OCI-LY7 (cell line): Measurements from ENCODE around the gene KLF13. TPM values are rescaled to one million over a fixed set of nuclear protein-coding genes. Genes with fewer than 3 reads are reported as not detected.

Source experiments
- BruUV-seq: library from RNA; stranded (reverse); fragments of 400-500 nt; replicated peaks from 2 replicates; lab custom pipeline; 2021; lab: Mats Ljungman, UMichigan
- CTCF ChIA-PET: fragments of 300-600 bp; sonication (Branson Sonifier 250); formaldehyde crosslinking; loops from one replicate; lab custom pipeline; 2022; ENCODE audit warnings: antibody characterized with exemption; ENCODE audit not compliant: unreplicated experiment; lab: Charles Lee
- POLR2A ChIA-PET: fragments of 300-600 bp; sonication (Branson Sonifier 250); formaldehyde crosslinking; loops from one replicate; lab custom pipeline; 2022; ENCODE audit warnings: antibody characterized with exemption; lab: Charles Lee
- DNase-seq: peaks from one replicate; pipeline ENCODE4 v3.0.0-alpha.2; 2015; ENCODE audit warnings: low spot score
- H2AFZ ChIP-seq: fragments of 200-600 bp; sonication (generic), shearing (Covaris generic); 2 replicates; pipeline ENCODE4 v1.6.1; 2014; ENCODE audit warnings: mild to moderate bottlenecking, antibody characterized with exemption, low read length, moderate library complexity
- H3K27ac ChIP-seq: fragments of 200-600 bp; sonication (generic); 2 replicates; pipeline ENCODE4 v1.5.1; 2014; ENCODE audit warnings: mixed run types, low read depth, mild to moderate bottlenecking, moderate library complexity, low read length, inconsistent platforms; ENCODE audit not compliant: poor library complexity, severe bottlenecking
- H3K36me3 ChIP-seq: fragments of 200-600 bp; sonication (generic); 2 replicates; pipeline ENCODE4 v1.6.1; 2014; ENCODE audit warnings: mild to moderate bottlenecking, antibody characterized with exemption, low read length, moderate library complexity, mixed read lengths; ENCODE audit not compliant: insufficient read depth
- H3K4me1 ChIP-seq: fragments of 200-600 bp; sonication (generic); 2 replicates; pipeline ENCODE4 v1.5.1; 2014; ENCODE audit warnings: mild to moderate bottlenecking, low read length; ENCODE audit not compliant: insufficient read depth, poor library complexity, severe bottlenecking
- H3K4me2 ChIP-seq: fragments of 200-600 bp; sonication (generic); 2 replicates; pipeline ENCODE4 v1.6.1; 2014; ENCODE audit warnings: mild to moderate bottlenecking, low read length
- H3K4me3 ChIP-seq: fragments of 200-600 bp; sonication (generic); 2 replicates; pipeline ENCODE4 v1.5.1; 2014; ENCODE audit warnings: mild to moderate bottlenecking, low read depth, low read length; ENCODE audit not compliant: poor library complexity, severe bottlenecking
- H3K79me2 ChIP-seq: fragments of 200-600 bp; sonication (generic); 2 replicates; pipeline ENCODE4 v1.6.1; 2016; ENCODE audit warnings: low read depth, mild to moderate bottlenecking, low read length, moderate library complexity, mixed read lengths; ENCODE audit not compliant: insufficient read depth
- H3K9me2 ChIP-seq: fragments of 200-600 bp; sonication (generic); 2 replicates; pipeline ENCODE4 v1.6.1; 2016; ENCODE audit warnings: mild to moderate bottlenecking, low read length, mixed read lengths; ENCODE audit not compliant: insufficient read depth
- H3K9me3 ChIP-seq: fragments of 200-600 bp; sonication (generic); 2 replicates; pipeline ENCODE4 v1.6.1; 2014; ENCODE audit warnings: mild to moderate bottlenecking, mixed run types, low read length, mixed read lengths
- H4K20me1 ChIP-seq: fragments of 200-600 bp; sonication (generic); 2 replicates; pipeline ENCODE4 v1.6.1; 2014; ENCODE audit warnings: mild to moderate bottlenecking, antibody characterized with exemption, low read length, moderate library complexity, mixed read lengths; ENCODE audit not compliant: insufficient read depth
- EZH2phosphoT487 ChIP-seq: fragments of 200-600 bp; sonication (generic); IDR thresholded peaks from 2 replicates; pipeline ENCODE4 v1.6.1; 2018; ENCODE audit warnings: low read depth, borderline replicate concordance, mild to moderate bottlenecking, mixed run types, antibody characterized with exemption, low read length, moderate library complexity, mixed read lengths
- intact Hi-C: fragments of 100-400 bp; cut with micrococcal nuclease; formaldehyde crosslinking; loops from one replicate; pipeline ENCODE4 v1.10.0; 2022; ENCODE audit not compliant: unreplicated experiment
- total RNA-seq, 2 experiments: library from RNA; depleted of rRNA in 1 of 2; stranded (reverse); fragments of >200 nt in 1 of 2; shearing (Covaris generic) in 1 of 2; gene quantifications; 2 replicates each; pipeline ENCODE4 v1.2.3, GENCODE V29; 2014 to 2022
- TF ChIP-seq, protein P1 (sequence below): fragments of 200-600 bp; sonication (generic); conservative IDR thresholded peaks from 2 replicates; pipeline ENCODE4 v1.5.1; 2014; ENCODE audit warnings: mild to moderate bottlenecking, antibody characterized with exemption, low read length, moderate library complexity, mixed read lengths

The KLF13 gene
- total RNA-seq, 2 experiments from 2014 or later, result 63.2 to 64.6 TPM

DNA sequence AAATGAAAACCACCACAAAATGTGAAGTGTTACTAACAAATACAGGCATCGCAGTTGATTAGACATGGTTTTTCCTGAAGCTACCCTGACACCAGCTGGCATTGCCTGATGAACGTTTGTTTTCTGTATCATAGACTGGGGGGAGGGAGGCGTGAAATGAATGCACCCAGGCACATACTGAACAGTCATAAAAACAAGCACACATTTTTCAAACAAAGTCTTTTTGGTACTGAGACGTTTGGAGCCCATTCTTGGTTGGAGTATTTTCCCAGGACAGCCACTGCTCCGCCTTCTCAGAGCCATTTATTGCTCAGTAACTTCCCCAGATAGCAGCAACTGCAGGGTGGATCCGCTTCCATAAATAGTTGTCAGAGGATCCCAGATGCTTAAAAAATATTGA lies 52.4 kb downstream of the KLF13 start:
- Histone ChIP-seq H3K79me2 (no peaks in the 10 kb centered on the region), H3K27ac (no peak overlapping the region), H4K20me1 (no peaks in the 10 kb centered on the region), H3K9me2 (no peaks in the 10 kb centered on the region), H3K4me3 (no peak overlapping the region), H3K4me2 (no peak overlapping the region), H3K9me3 (no peaks in the 10 kb centered on the region), H3K36me3 (peaks cover 70% of the 10 kb centered on the region), H2AFZ (no peak overlapping the region), H3K4me1 (no peaks in the 10 kb centered on the region)
- no peak for DNase-seq
- CTCF ChIA-PET, result no interaction called here
- no peak for TF ChIP-seq EZH2phosphoT487
- POLR2A ChIA-PET, result no interaction called here
- intact Hi-C loops, result no loop called here
- no TSS peak for BruUV-seq

DNA sequence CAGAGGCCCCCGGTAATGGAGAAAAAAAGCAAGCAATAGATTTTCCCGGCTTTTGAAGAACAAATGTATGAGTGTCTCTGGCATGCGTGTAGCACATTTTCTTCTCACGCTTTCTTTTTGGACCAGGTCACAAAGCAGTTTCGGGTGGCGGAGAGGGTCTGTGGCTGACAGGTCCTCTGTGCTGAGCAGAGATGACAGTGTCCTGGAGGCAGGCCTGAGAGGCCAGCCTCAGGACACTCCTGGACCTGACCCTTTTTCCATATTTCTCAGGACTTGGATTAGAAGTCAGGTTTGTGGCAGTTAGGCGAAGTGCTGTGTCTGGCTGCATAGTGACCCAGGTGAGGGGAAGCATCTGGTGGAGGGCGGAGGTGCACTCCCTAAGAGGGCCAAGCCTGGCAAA lies 52.9 kb downstream of the KLF13 start:
- H3K36me3 ChIP-seq, result peaks cover 64% of the 10 kb centered on the region

GRCh38 chr15:31381801-31382712 lies 55.4 kb downstream of the KLF13 start:
- Histone ChIP-seq H3K4me2 (no peak overlapping the region), H2AFZ (no peak overlapping the region), H4K20me1 (no peaks in the 10 kb centered on the region), H3K27ac (no peak overlapping the region), H3K4me1 (no peaks in the 10 kb centered on the region), H3K79me2 (no peaks in the 10 kb centered on the region), H3K9me2 (no peaks in the 10 kb centered on the region), H3K36me3 (peaks cover 44% of the 10 kb centered on the region), H3K9me3 (no peaks in the 10 kb centered on the region), H3K4me3 (no peak overlapping the region)
- no TSS peak for BruUV-seq
- intact Hi-C loops, result no loop called here
- no peak for DNase-seq
- no peak for TF ChIP-seq EZH2phosphoT487
- TF ChIP-seq, protein P1, sequence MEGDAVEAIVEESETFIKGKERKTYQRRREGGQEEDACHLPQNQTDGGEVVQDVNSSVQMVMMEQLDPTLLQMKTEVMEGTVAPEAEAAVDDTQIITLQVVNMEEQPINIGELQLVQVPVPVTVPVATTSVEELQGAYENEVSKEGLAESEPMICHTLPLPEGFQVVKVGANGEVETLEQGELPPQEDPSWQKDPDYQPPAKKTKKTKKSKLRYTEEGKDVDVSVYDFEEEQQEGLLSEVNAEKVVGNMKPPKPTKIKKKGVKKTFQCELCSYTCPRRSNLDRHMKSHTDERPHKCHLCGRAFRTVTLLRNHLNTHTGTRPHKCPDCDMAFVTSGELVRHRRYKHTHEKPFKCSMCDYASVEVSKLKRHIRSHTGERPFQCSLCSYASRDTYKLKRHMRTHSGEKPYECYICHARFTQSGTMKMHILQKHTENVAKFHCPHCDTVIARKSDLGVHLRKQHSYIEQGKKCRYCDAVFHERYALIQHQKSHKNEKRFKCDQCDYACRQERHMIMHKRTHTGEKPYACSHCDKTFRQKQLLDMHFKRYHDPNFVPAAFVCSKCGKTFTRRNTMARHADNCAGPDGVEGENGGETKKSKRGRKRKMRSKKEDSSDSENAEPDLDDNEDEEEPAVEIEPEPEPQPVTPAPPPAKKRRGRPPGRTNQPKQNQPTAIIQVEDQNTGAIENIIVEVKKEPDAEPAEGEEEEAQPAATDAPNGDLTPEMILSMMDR, result no peak
- CTCF ChIA-PET, result no interaction called here
- POLR2A ChIA-PET, result no interaction called here

More for the DNA sequence above, 52.9 kb downstream of the KLF13 start:
- no peak overlapping the region for H3K4me3 ChIP-seq
- ChIA-PET CTCF (no interaction called here), POLR2A (no interaction called here)
- no peak overlapping the region for H2AFZ ChIP-seq
- no peaks in the 10 kb centered on the region for H3K4me1 ChIP-seq
- intact Hi-C loops, result no loop called here
- no peaks in the 10 kb centered on the region for H3K9me2 ChIP-seq
- H3K27ac ChIP-seq, result no peak overlapping the region
- DNase-seq, result no peak
- no TSS peak for BruUV-seq
- no peaks in the 10 kb centered on the region for H4K20me1 ChIP-seq
- H3K4me2 ChIP-seq, result no peak overlapping the region
- H3K79me2 ChIP-seq, result no peaks in the 10 kb centered on the region
- TF ChIP-seq EZH2phosphoT487, result no peak
- TF ChIP-seq, protein P1, result no peak
- H3K9me3 ChIP-seq, result no peaks in the 10 kb centered on the region
